NCI-H1436 treated with DMSO at 0.1 percent for 48 hours (cell line): ENCODE results near the gene TNS3.
"Not testable (repeated sequence)": the region's sequence is repeated elsewhere in the genome, so short reads cannot be mapped to it uniquely, and the experiment has no call there.

Experiments used
- DNase-seq: peaks from one replicate; lab custom pipeline; 2025; lab: John Stamatoyannopoulos, UW

TNS3 gene

GRCh38 chr7:47581804-47582763, at the start of gene TNS3:
Gene TNS3 (minus strand): TSS chr7:47582111. CDS start chr7:47439636, 142,475 bp downstream.
- no peak for DNase-seq

- no peak for DNase-seq
Observed at GRCh38 chr7:47631711-47632110, 49.8 kb upstream of the TNS3 start.

- no peak for DNase-seq
Observed at GRCh38 chr7:47627580-47628283, 45.8 kb upstream of the TNS3 start.

GRCh38 chr7:47625861-47626715, 44.2 kb upstream of the TNS3 start:
- DNase-seq, result no peak

GRCh38 chr7:47624689-47625088, 42.8 kb upstream of the TNS3 start:
- DNase-seq, result no peak

- no peak for DNase-seq
Observed at GRCh38 chr7:47622946-47623640, 41.2 kb upstream of the TNS3 start.

GRCh38 chr7:47622586-47622945, 40.7 kb upstream of the TNS3 start:
- no peak for DNase-seq

- no peak for DNase-seq
Observed at GRCh38 chr7:47621979-47622561, 40.2 kb upstream of the TNS3 start.

- no peak for DNase-seq
Observed at GRCh38 chr7:47621347-47621746, 39.4 kb upstream of the TNS3 start.

GRCh38 chr7:47619806-47620205, 37.9 kb upstream of the TNS3 start:
- DNase-seq, result no peak

GRCh38 chr7:47617131-47617530, 35.2 kb upstream of the TNS3 start:
- no peak for DNase-seq

- DNase-seq, result no peak
Observed at GRCh38 chr7:47614450-47614849, 32.5 kb upstream of the TNS3 start.

- DNase-seq, result no peak
Observed at GRCh38 chr7:47611045-47611511, 29.2 kb upstream of the TNS3 start.

GRCh38 chr7:47610506-47611044, 28.7 kb upstream of the TNS3 start:
- DNase-seq, result no peak

- no peak for DNase-seq
Observed at GRCh38 chr7:47609803-47610452, 28.0 kb upstream of the TNS3 start.

GRCh38 chr7:47606593-47607046, 24.7 kb upstream of the TNS3 start:
- DNase-seq, result not testable (repeated sequence)

GRCh38 chr7:47605816-47606575, 24.1 kb upstream of the TNS3 start:
- no peak for DNase-seq

- DNase-seq, result no peak
Observed at GRCh38 chr7:47604496-47604890, 22.6 kb upstream of the TNS3 start.

GRCh38 chr7:47603514-47604255, 21.8 kb upstream of the TNS3 start:
- not testable (repeated sequence) for DNase-seq
